HG02852 (cell line): Measurements from ENCODE around the gene ASB18.

Experiments used
- ATAC-seq: cut with Tn5 transposase; IDR thresholded peaks from one replicate; pipeline ENCODE4 v1.9.1; 2021; ENCODE audit warnings: mild to moderate bottlenecking, moderate library complexity; ENCODE audit not compliant: unreplicated experiment

Gene ASB18

DNA sequence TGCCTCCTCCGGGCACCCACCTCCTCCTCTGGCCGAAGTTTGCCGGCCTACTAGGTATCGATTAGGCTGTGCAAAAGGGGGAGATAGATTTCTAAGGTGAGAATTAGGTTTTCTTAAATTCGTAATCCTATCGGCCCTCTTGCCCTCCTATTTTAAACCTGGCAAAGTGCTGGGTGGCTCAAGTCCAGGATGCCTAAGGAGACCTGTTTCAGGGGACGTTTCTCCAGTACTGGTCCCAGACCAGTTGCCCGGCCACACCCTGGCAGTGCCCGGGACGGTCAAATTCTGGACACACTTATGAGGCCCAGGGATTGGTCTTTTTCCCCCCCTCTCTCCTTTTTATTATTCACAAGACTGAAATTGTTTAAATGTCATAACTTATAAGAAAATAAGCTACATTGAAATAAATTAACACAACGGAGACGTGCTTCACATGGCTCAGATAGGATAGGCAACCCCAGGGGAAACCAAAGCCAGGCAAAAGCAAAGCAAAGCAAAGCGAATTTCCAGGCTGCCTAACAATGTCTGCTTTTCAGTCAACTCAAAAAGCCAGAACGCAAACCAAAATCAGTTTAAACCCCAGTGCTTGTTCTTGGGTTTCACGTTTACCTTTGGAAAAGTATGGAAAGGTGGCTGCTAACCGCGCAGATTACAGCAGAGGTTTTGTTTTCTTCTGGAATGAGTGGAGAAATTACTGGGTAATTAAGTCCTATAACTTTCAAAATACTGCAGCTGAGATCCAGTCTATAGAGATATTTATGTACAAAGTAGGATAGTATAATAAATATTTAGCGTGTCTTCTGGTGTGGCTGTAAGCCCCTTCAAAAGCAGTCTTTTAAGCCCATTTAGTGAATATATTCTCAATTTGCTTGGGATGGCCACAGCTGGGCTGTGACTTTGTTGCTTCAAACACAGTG, 99.0 kb downstream of the ASB18 start:
- no peak for ATAC-seq

DNA sequence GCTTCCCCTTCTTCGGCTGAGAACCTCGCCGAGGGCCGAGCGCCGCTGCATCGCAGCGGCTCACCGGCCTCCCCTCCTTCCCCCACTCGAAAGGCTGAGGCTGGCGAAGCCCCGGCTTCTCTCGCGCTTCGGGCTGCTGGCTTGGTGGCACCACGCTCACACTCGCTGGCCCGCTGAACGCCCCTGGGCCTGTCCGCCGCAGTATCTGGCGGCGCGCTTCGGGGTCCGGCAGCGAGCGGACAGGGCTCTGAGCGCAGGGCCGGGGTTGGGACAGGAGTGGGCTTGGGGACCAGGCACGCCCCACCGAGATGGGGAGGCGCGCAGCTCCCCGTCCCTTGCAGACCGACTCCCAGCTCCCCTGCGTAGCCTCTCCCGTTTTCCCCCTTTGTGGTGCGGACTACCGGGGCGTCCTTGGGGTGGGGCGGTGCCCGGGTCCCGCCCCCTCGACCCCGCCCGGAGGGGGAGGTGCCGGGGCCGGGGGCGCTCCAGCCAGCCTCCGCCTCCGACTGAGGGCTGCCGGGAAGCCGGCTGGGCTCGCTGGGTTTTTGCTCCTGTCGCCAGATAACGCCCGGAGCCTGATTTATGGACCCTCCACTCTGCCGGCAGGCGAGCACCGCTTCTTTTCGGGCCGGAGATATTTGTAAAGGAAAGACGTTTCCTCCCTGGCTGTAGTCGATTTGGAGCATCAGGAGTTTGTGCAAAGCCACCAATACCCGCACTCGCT, 99.8 kb downstream of the ASB18 start:
- no peak for ATAC-seq

DNA sequence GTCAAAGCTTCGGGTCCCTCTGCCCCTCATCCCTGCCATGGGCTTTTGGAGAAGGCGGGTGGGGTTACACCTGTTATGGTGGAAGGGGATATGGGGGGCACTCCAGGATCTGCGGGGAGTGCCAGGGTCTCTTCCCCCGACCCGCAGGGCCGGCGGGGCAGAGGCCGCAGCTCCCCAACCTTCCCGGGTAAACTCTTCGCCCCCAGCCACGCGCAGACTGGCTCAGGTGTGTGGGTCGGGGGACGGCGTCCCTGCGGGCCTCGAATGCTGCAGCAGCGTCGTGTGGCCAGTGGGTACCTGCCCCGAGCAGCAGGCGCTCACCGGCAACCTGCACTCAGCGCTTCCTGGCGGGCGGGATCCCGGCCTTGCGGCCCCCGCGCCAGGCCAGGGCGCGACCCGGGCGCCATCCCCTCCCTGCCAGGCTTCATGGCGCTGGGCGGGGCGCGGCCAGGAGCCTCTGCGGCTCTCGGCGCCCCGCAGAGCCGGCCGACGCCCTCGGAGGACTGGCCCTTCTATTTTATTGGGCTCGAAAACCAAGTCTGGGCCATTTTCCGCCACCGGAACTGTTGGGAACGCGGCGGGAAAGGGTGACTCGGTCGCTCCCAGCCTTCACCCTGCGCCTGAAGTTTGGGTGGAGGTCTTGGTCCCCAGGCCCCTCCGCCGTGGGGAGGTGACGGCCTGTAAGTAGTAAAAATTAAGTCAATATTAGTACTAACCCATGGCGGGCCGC, 100.6 kb downstream of the ASB18 start:
- no peak for ATAC-seq

DNA sequence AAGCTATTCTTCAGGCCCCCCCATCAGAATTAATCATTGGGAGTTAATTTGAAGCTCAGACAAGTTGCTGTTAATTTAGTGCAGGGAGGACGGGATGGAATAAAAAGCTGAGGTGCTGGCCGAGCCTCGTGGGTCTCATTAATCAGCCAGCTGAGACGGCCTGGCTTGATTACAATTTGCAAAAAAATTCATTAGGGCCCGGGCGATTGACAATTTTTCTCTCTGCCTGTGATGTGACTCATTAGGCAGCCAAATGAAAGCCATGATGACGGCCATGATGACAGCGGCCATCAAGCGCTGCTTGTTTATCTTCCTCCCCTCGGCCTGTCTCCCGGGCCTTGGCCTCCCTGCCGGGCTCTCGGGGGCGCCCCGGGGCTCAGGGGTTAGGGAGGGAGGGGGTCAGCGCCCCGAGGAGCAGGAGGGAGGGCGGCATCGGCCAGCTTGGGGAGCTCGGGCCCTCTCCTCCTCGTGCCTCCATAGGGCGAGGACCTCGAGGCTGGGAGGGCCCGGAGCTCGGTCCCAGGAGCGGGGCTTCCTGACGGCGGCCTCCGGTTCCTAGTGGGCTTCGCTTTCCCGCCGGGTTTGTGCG, 101.2 kb downstream of the ASB18 start:
- no peak for ATAC-seq

DNA sequence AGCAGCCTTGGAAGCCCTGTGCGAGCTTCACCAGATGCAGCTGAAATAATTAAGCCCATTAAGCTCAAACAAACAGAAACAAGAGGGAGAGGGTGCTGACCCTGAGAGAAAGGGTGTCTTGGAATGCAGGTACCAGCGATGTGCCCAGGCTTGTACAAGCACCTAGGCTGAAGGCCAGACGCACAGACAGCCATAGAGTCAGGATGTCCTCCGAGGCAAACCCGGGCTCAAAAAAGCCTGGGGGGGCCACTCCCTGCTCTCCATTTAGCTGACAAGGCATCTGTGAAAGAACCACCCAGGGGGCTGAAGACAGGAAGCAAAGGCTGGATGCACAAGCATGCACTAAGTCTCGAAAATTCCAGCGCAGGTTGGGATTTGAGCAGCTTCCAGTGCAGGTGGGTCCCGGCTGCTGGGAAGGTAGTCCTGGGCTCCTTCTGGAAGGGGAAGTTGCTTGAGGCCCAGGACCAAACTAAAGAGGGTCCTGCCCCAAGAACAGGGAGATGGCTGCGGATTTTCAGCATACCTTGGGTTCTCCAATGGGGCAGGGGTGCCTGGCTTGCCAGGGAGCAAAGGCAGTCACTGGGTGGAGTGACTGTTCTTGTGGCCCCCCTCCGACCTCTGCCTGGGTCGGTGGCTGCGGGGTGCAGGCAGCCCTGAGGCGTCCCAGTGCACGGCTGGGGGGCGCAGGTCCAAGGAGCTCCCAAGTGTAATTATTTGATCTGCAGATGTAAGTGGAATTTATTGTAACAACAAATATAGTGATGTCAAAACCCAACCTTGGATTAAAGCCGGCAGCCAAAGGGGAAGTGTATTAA, 102.0 kb downstream of the ASB18 start:
- ATAC-seq: no peak

DNA sequence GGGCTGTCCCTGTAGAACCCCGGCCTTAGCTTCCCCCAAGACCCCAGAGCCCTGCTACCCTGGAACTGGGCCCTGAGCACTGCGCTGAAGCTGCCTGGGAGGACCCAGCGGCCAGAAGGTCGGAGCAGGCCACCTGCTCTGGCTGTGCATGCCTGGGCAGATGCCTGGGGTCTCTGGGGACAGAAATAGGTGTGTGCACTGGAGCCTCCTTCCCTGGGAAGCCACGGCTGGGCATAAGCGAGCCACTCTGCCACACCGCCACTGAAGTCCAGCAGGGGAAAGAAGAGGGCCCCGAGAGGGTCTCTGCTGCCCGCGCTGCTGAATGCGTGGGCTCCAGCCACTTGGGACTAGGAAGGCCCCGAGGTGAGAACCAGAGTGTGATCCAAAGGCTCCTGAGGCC, 102.7 kb downstream of the ASB18 start:
- no peak for ATAC-seq

DNA sequence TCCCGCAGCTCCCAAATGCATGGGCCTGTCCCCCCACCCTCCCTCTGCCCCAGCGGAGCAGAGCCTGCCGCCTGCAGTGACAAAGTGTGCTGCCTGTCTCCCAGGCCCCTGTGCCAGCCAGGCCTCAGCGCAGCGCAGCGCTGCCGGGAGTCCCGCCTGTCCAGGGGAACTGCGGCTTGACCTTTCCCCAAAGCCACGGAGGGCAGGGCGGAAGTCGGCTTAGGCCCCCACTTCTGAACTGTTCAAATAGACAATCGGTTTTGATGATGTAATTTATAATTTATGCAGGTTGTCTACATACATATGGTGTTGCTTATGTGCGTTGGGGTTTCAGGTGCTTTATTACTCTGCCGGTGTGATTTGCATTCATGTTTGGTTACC, 103.1 kb downstream of the ASB18 start:
- ATAC-seq: no peak

DNA sequence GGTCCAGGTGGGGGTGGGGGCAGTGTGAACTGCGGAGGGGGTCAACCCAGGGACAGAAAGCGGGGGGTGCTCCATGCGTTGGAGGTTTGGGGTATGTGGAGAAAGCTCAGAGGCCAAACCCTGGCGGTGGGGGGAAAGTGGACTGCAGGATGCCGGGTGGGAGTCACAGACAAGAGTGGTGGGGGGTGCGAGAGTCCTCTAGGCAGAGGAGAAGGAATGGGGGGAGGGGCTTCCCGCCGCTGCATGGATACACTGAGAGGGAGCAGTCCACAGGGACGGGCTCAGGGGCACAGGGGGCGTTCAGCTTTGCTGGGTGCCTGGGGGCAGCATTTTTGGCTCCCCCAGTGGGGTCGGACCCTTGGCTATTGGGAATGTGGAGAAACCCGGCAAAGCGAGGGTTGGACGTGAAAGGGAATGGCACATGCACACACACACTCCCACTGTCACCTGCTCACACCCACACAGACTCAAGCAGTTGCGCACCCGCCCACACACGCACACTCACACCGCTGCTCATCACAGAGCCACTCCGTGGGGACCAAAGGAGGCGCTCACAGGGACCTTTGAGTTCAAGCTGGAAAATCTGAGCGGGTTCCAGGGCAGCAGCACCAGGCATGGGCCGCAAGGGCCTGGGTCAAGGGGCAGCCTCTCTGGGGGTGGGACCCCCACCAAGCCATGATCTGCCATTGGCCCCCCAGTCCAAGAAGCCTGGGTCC, 103.7 kb downstream of the ASB18 start:
- no peak for ATAC-seq

DNA sequence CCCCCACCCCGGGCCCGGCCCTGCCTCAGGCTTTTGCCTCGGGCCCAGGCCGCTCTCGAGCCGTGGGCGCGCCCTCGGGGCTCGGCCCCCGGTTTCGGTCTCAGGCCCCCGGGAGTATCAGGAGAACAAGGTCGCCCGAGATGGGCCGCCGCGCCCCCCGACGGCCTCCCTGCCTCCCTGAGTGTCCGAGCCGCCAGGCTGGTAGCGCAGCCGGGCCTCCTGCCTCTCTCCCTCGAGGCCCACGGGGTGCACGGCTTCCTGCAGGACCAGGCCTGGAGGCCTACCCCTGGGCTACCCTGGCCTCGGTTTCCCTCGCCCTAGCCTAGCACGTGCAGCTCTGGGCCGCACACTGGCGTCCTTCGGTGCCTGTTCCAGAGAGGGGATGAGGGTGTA, 104.4 kb downstream of the ASB18 start:
- ATAC-seq: no peak

DNA sequence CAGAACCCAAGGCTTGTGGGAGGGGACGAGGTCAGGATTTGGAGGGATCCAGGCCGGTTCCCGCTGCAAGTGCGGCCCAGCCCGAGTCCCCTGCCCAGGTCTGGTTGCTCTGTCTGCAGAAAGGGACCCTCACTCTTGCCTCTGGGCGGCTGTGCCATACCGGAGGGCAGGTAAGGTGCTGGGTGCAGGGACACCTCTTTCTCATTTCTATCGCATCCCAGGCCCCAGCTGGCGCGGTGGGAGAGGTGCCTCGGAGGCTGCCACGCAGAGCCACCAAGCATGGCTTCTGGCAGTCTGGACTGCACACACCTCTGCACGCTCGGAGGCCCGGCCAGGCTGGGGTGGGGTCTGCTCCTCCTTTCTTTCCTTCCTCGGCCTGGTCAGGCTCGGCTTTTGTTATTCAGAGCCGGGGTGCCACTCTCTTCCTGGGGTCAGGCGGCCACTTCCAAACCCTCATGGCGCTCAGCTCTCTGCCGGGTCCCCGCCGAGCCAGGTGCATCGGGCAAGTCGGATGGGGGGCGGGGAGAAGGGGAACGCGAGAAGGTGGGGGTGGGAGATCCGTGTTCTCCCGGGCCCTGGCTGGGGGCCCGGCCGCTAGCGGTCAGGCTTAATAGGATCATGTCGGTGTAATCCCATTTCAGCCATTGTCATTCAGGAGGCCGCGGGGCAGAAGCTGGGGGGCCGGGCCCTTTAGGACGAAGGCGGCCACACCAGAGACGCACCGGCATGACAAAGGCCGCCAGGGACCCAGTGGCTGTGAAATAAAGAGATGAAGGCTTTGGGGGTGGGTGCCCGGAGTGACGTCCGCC, 105.0 kb downstream of the ASB18 start:
- ATAC-seq: no peak

DNA sequence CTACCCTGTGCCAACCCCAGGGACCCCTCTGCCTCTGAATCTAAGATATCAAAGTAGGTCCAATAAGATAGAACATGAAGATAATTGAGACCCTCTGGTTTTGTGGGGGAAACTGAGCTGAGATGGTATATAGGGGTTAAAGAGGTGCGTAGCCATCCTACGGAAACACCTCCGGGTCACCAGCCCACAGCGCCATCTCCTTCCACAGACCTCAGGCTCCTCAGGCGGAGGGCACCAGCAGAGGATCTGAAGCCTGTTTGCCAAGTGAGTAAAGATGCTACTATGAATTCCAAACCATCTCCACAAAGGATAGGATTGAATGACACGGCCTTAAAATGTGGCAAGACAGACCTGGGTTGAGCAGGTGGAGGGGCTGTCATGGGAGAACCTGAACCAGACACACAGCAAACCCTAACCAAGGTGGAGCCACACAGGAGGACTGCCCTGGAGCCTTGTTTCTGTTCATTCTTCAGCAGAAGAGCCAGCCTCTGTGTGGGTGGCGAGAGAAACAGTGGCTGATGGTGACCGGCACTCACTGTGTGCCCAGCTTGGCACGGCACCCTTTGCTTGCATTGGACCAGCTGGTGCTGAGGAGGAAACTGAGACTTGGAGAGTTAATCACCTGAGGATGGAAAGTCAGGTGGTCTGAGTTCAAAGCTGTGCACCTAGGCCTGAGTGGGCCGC, 106.2 kb downstream of the ASB18 start:
- no peak for ATAC-seq

DNA sequence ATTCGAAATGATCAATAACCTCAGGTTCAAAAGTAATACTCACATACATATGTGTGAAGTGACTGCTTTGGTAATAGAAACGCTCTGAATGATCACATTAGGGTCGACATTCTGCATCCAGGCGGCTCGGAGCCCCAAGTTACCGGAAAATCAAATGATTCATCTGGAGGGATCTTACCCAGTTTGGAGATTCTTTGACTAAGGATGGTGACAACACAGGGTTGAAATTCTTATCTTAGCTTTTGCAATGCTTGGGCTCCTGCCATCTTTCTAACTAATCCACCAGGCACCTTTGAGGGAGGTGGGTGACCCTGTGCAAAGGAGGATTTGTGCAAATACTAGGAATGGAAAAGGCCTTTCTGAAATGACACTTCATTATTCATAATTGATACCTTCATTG, 106.8 kb downstream of the ASB18 start:
- no peak for ATAC-seq

DNA sequence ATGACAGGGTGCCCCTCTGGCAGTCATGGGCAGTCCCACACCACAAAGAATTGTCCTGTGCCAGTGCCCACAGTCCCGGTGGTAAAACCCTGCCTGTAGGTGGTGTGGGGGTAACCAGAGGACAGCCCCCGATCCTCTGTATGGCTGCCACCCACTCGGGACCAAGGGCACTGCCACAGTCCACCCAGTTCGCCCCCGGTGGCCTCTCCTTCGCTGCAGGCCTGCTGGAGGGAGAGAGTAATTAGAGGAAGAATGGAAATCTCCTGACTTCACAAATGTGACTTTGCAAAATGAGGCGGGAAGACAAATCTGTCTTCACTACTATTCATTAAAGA, 107.4 kb downstream of the ASB18 start:
- ATAC-seq: no peak

DNA sequence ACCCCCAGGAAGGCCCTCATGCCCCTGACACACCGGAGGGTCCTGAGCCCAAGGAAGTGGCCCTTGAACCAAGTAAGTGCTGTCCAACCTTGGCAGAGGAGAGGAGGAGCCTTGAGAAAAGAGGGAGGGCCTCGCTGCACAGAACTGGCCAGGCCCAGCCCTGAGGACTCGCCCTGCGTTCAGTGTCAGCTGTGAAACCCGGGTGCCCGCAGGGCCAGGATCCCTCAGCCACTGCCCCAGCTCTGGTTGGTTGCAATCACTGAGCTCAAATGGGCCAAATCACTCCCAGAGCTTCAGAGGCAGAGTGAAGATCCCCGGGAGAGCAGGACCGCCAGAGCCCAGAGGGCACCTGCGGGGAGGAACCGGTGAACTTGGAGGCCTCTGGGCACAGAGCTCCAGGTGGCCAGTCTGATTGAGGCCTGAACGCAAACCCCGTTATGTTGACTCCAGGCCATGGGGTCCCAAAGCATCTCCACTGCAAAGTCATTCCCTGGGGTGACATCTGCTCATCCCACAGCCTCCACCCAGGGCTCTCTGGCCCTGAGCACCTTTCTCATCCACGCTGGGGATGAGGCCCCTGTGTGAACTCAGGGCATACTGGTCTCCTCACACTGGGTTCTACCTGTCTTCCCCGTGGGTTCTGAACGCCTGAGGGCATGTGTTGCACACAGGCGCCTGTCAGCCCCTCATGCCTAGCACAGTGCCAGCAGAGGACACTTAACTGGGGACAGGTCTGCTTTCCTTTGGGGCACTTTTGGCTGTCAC, 107.9 kb downstream of the ASB18 start:
- ATAC-seq: no peak

DNA sequence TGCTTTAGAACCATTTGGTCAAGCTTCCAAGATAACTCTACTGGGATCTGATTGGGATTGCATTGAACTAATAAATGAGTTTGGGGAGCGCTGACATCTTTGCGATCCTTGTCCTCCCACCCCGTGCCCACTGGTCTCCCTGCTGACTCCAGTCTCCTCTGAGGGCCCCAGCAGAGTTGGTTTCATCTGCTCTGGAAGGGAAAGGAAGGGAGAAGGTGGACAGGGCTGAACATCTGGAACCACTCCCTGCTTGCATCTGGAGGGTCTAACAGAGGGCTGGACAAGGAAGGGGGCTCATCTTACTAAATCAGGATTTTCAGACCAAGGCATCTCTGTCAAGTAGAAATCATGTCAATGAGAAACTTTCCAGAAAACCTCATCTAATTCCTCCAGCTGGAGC, 108.8 kb downstream of the ASB18 start:
- ATAC-seq: no peak

DNA sequence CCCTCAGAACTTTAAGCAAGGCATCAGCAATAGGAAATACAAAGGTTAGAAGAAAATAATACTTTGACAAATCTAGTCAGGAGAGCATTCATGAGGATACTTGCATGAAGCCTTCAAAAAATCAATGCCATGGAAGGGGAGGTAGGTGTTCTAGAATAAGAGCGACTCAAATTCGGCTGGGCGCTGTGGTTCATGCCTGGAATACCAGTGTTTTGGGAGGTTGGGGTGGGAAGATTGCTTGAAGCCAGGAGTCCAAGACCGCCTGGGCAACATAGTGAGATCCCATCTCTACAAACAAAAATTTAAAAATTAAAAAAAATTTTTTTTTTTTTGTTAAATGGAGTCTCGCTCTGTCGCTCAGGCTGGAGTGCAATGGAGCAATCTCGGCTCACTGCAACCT, 117.8 kb downstream of the ASB18 start:
- ATAC-seq: no peak

DNA sequence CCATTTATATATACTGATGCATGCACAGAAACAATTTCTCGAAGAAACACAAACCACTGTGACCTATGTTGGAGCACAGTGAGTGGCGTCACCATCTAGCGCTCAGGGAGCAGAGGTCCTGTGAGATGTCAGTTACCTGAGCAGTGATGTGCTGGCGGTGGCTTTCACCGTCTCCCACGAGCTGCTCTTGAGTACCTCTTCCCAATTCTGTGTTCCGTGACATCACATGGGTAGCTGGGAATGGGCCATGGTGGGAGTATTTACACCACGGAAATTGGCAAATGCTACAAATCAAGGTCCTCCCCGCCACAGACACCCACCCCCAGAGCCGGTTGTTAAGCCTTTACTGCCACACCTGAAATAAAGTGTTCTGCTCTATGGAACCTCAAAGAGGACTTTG, 120.4 kb downstream of the ASB18 start:
- no peak for ATAC-seq
